Breast epithelium (tissue), 3 donors: ENCODE data around the gene PLXNA3.

Experiments used
- POLR2AphosphoS5 ChIP-seq, 3 donors: sonication (generic); formaldehyde crosslinking; IDR thresholded peaks; one replicate each; pipeline ENCODE4 v1.6.1; 2017; ENCODE audit warnings: antibody characterized with exemption in 3 of 3
- TF ChIP-seq, protein P1 (sequence below), 3 donors: fragments of 450-650 bp; IDR thresholded peaks; one replicate each; pipeline ENCODE4 v1.5.1; 2016 to 2017; ENCODE audit warnings: antibody characterized with exemption in 3 of 3, mild to moderate bottlenecking in 3 of 3, moderate library complexity in 3 of 3

DNA sequence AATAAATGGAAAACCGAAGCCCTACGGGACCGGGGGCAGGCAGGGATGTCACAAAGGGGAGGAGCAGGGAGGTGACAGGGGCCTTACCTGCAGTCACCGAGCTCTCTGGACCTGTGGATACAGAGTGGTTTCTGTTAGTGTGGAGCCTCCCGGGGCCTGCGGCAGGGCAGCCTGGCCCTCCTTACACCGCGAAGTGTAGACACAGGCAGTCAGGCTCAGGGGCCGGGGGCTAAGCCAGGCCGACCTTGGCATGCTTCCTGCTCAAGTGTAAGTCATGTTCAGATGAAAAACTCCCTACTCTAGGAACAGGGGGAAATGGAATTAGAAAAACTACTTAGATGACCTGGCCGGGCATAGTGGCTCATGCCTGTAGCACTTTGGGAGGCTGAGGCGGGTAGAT is 53.7 kb downstream of the PLXNA3 start:
- TF ChIP-seq POLR2AphosphoS5 (IDR thresholded peaks at IDR 0.05), result no peak
- TF ChIP-seq, protein P1, sequence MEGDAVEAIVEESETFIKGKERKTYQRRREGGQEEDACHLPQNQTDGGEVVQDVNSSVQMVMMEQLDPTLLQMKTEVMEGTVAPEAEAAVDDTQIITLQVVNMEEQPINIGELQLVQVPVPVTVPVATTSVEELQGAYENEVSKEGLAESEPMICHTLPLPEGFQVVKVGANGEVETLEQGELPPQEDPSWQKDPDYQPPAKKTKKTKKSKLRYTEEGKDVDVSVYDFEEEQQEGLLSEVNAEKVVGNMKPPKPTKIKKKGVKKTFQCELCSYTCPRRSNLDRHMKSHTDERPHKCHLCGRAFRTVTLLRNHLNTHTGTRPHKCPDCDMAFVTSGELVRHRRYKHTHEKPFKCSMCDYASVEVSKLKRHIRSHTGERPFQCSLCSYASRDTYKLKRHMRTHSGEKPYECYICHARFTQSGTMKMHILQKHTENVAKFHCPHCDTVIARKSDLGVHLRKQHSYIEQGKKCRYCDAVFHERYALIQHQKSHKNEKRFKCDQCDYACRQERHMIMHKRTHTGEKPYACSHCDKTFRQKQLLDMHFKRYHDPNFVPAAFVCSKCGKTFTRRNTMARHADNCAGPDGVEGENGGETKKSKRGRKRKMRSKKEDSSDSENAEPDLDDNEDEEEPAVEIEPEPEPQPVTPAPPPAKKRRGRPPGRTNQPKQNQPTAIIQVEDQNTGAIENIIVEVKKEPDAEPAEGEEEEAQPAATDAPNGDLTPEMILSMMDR (IDR thresholded peaks at IDR 0.05), result no peak
